Prostate gland (tissue), 2 donors: ENCODE data around the gene AREG.

Experiments used
- CTCF ChIP-seq, 4 experiments: fragments of 200-600 bp in 2 of 4; fragments of 450-650 bp in 2 of 4; sonication (generic) in 2 of 4; IDR thresholded peaks; 1 replicate in 3 of 4; 2 replicates in 1 of 4; pipeline ENCODE4 v1.5.1; 2016 to 2019; ENCODE audit warnings: antibody characterized with exemption in 4 of 4, mild to moderate bottlenecking in 2 of 4, moderate library complexity in 2 of 4
- POLR2A ChIP-seq: fragments of 450-650 bp; IDR thresholded peaks from one replicate; pipeline ENCODE4 v1.6.1; 2016; ENCODE audit warnings: antibody characterized with exemption, mild to moderate bottlenecking

GRCh38 chr4:74456056-74456744 lies 11.3 kb downstream of the AREG start:
- TF ChIP-seq CTCF (IDR thresholded peaks at IDR 0.05) (no peak), POLR2A (no peak)
